Nucleus accumbens (tissue), 56 donors: ENCODE data around the gene ROR1.

Experiments used
- DNase-seq, 56 donors: peaks; one replicate each; lab custom pipeline; 2025; lab: John Stamatoyannopoulos, UW

Gene ROR1

DNA sequence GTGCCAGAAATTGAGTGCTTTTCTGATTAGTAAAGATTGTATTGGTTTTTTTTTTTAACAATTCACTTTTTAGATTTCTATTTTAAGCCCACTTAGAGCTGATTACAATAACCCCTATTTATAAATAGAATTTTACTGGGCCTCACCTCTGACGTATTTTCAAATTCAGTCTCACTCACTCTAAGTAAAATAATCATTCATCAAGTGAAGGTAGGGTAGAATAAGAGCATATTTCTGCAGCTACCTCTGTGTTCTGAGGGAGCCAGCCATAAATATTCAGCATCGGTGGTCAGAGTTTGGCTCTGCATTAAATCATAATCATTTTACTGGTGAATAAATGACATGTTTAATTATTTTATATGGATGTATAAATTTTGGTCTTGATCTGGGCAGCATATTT, 333.8 kb downstream of the ROR1 start:
- DNase-seq, result no peak

DNA sequence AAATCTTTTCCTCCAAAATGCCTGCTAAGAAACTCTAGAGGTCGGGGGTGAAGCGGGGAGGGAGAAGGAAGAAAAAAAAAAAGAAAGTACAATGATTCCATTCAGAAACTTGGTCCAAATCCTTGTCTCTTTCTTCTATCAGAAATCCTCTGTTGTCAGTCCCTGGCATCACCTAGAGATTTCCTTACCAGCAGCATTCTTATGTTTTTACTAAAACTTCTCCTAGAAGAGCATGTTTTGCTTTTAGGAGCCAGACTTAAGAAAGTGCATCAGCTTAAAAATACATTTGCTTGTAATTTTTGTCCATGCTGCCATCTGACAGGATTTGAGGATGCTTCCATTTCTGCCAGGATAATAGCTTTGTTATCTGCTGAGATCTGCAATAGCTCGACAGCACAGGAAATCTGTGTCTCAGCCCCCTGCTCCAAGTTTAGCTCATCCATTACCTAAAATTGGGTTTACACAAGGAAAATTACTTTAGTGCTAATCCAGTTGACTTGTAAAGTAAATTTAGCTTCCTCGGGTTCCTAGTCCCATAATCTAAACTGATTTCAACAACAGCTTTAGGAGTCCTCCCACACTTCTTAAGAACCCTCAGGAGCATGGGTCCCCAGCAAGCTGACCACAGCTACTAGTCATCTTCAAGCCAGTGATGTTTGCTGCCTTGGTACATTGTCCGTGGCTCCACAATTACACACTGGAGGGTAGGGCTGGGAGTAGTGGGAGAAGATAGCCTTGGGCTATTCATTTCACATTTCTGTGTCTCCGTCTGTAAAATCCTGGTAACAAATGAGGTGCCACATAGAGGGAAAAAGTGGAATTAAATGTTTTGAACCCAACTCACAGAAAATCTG, 337.3 kb downstream of the ROR1 start:
- no peak for DNase-seq

DNA sequence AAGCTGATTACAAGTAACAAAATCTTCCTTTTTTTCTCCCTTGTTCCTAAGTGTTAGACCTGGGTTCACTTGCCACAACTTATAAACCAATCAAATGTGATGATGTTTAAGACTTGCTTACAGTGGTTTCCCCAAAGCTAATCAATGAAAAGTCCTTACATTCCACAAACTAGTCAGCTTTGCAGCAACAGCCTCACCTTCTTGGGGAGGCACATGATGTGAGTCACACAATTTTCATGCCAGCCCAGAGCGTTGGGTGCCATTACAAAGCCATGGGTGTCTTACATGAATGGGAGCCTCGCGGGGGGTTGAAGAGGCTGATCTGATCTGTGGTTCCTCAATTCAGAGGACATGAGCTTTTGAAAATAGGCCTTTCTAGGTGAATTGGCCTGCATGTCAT, 338.0 kb downstream of the ROR1 start:
- DNase-seq, result no peak

DNA sequence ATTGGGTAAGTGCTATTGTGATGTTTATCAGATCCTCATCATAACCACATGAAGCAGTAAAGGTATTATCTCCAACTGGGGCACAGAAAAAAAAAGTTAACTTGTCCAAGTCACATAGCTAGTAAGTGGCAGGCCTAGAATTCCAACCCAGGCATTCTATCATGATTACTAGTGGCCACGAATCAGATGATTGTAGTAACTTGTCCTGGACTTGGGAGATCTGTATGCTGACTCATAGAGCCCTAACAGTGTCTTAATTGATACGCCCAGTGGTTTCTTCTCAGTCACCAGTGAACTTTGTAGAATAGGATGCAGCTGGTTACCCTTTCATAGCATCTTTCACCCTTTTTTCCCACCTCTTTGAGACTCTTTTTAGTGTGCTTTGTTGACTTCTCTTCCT, 338.5 kb downstream of the ROR1 start:
- DNase-seq, result no peak

DNA sequence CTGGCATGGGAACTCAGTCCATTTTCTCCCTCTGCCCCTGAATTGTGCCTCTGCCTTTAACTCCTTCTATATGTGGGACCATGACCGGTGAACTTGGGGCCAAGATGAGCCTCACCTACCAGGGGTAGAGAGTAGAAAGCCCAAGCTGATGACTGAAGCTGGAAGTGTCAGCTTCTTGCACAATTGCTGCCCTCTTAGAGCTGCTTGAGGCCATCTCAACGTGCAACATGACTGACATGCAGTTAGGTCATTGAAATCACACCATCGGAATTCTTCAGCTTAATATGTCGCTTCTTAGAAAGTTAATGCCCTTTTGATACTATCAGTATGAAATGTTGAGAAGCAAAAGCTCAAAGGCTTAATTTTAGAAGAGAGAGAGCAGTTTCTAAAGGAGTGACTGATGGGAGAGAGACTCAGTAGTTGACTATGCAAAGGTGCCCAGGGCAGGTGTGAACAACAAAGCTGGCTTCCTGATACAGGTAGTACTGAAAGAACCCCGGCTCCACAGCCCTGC, 340.3 kb downstream of the ROR1 start:
- no peak for DNase-seq

DNA sequence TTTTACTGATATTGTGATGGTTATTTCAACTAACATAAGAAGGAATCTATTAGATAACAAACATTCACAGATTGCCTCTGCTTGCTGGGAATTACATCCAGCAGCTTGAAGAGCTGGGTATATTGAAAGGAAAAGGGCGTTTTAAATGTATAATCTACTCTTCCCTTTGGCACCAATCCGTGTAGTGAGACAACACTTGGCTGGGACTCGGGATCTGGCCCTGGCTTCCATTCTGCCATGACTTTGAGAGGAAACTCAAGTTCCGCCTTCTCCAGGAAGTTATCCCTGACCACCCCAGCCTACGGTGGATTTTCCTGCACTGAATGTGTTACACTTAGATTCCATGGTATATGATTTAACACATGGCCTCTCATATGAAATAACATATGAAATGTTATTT, 342.7 kb downstream of the ROR1 start:
- DNase-seq, result no peak

DNA sequence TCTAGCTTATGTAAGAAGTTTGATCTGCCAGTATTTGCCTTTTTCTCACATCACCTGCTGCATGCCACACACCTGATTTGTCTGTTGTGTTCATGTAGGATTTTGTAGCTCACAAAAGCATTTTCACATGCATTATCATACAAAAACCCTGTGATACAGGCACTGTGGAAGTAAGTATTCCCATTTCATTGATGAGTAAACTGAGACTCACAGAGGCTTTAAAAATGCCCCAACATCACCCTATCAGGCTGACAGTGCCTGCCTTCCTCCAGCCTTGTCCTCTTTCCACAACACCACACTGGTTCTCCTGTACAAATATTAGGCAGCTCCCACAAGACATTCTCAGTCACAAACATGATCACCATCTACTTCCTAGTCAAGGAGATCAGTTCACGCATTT, 343.7 kb downstream of the ROR1 start:
- DNase-seq, result no peak

DNA sequence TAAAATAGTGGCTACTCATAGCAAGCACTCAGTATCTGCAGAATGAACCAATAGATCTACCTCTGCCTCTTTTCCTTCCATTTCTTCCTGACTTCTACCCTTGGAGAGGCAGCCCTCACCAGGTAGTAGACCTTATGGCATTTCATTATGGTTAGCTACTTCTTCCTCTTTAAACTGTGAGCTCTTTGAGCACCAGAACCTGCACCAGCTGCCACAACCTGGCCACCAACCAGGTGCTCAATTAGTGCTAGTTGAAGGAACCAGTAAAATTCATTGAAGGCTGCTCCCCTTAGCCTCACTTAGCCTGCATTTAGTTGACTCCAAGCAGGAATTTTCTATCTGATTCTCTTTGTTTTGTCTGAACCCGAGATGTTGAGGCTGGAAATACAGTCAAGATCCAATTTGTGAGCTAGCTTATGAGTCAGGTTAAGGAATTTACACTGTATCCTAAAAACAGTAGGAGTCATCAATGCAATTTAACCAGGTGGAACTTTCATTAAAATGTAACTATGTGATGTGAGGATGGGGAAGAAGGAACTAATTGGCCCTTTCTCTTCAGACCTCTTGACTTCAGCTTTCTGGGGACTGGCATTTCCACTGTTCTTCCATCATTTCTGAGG, 348.1 kb downstream of the ROR1 start:
- DNase-seq, result no peak

DNA sequence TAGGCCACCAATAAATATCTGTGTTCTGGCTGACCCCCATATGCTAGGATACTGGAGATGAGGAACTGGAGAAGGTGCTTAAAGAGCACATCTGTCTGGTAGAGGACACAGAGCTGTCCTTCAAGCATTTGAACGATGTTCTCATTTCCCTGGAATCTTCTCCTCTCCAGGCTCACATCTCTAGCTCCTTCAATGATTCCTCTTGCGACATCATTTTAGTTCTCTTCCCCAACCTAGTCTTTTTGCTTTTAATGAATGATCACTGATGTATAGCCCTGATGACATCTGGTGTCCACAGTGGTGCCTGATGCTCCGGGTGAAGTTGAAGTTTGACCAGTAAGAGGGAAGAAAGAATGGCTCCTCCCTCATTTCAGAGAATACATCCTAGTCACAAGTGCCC, 348.8 kb downstream of the ROR1 start:
- no peak for DNase-seq

DNA sequence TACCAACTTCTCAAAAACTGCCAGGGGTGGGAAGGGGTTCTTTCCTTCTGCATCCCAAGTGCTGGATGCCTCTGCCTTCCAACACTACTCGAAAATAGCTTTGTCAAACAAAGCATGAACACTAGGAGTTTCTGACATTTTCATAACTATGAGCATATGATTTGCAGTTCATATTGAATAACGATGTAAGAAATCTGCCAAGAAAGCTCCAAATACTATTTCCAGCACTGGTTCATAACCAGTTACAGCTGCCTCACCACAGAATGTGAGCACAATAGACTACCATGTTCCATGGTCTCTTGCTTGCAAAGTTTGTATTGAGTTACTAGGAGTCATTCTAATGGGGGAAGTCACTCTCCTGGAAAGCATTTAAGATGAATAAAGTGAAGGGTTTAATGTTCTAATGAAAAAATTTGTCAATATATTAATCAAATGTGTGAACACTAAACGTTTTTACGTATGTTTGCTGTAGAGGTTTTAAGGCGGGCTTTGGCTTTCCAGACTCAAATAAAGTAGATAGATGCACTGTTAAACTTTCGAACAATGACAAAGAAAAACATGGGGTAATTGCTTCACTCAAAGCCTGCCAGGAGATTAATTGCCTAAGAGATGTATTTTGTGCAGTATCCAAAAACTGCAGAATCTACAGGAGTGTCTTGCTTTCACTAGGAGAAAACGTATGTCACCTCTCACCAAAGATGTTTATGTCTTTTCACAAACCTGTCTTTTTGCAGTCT, 351.1 kb downstream of the ROR1 start:
- no peak for DNase-seq

DNA sequence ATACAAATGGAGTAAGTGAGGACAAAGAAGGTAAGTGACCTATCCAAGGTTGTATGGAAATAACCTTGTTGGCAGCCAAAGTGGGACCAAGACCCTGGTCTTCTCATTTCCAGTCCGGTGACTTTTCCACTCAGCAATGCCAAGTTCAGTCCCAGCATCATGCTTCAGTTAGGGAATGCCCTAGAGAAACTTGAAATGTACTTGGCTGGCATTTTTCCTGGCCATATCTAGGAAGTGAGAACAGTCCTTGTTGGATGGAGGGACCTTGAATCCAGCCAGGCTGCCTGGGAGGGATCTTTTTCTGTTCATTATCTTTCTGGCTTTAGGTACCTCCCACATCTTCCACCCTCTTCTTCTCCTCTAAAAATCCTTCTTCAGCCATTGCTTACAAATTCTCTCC, 352.8 kb downstream of the ROR1 start:
- DNase-seq, result no peak

DNA sequence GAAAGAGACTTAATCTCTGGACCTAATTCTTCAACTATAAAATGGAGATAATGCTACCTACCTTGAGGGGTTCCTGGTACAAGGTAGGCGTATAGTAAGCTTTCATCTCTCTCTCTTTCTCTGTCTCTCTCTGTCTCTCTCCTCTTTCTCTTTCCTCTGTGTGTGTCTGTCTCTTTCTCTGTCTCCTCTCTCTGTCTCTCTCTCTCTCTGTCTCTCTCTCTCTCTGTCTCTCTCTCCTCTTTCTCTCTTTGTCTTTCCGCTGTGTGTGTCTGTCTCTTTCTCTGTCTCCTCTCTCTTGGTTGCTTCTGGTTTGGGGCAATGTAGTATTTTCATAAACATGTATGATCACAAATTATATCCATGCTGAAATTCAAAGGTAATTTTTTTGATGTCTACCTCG, 353.5 kb downstream of the ROR1 start:
- DNase-seq, result no peak

DNA sequence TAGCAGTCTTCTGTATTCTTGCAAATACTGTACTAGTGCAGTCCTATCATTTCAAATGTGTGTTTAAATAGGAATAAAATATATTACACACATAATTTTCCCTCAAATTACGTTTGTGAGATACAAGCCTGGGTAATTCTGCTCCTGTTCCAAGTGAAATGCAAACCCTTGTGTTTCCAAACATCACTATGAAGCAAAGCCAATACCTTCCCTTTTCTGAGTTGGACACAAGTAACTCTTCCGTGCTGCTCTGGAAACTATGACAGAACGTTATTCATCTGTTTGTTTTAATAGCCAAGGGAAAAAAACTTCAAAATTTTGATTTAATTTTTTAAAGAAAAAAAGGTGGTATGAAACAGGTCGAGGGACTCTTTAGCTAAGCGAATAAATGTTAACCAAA, 355.9 kb downstream of the ROR1 start:
- no peak for DNase-seq

DNA sequence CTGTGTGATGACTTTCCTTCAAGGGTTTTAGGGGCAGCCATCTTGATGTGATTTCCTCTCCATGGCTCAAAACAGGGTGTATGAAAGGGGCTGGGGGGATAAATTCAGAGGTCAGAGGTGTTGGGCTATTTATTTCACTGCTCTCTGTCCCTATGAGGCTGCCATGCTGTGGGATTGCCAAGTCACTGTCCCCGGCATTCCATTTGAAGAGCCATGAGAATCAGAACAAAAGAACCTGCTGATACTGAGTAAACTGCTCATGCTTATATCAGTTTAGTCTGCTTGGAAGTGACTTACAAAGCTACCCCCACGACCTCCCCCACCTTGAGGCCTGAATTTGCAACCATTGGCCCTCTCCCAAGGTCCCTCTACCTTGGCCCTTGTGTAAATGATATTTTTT, 357.3 kb downstream of the ROR1 start:
- DNase-seq, result no peak

DNA sequence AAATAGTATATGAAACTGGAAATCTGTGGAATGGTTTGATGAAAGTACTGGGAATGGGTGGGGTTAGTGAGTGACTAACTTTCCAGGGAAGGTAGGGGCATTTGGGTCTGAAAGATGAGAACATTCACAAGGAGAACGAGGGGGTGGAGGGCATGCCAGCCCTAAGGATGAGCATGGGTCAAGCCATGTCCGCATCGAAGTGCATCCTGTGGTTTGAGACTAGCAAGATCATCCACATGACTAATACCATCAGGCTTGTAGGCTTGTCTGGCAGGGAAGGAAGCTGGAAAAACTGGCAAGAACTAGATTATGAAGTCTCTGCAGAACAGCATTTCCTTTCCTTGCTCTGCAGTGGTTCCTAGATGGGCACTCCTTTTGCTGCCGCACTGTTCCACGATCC, 359.2 kb downstream of the ROR1 start:
- DNase-seq, result no peak

DNA sequence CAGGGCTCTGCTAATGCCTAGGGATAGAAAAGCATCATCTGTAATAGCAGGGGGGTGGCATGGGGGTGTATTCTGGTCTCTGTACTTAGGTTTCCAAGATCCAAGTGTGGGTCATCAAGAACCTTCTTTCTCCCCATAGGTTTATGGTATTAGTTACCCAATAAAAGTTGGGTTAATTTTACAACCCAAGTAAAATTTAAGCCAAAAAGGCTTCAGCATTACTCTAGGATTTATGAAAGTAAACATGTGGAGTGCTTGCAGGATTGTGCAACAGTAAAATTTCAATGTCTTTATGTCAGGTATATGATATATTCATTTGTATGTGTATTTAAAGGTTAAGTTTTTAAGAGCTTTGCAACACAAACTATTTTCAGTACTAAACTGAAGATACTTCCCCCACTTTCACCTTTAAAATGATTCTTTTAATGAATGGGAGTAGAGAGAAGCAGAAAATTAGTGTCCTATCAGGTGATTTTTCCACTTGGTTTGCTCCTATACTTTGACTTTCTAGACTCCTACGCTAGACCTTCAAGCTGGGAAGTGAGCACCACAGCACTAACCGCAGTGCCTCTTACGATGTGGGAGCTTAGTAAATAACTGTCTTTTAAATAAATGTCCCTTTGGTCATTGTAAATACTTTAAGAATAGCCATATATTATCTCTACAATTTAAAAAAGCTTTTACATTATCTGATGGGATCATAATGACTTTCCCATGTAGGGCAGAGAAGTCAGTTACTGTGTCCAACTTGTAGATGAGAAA, 361.8 kb downstream of the ROR1 start:
- no peak for DNase-seq

DNA sequence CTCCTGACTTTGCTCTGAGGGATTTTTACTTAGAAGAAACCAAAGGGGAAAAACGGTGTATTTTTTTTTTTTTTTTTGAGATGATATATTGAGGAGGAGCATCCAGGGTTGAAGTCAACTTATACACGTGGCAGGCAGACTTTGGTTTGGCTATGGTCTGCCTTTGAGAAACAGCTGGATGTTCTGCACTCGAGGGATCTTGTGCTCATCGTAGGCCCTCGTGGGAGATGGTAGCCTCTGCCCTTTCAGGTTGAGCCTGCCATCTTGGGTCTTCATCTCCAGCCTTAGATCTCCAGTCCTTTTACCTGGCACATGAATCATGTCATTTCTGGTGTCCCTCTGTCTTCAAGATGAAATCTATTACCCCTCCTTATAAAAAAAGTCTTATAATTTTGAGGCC, 362.5 kb downstream of the ROR1 start:
- no peak for DNase-seq

DNA sequence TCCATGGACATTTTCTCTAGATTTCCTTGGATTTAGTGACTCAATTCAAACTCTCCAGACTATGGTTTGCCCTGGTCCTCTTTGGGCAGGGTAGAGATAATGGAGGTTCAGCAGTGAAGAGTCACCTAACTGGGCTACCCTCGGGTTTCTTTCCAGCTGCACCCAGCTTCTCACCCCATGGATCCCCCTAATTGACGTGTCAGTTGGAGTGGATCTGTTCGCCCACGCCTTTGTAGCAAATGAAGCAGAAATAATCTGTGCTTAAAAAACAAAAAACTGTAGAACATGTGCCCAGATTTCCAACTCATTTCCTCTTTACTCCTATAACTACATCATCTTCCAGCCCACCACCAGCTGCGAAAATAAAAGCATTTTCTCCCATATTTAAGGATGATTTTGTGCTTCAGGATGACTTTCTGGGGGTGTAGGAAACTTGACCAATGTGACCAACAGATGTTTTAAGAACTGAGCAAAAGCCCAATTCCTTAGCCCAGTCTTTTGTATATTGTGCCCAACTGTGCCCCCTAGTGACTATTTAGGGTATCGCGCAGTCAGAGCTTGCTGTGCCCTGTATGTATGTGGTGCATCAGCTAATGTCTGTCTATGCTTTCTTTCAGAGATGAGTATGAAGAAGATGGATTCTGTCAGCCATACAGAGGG, 363.1 kb downstream of the ROR1 start:
- DNase-seq, result peak in 52 of 56 donors; percentile 1 to 92 (median 56)

DNA sequence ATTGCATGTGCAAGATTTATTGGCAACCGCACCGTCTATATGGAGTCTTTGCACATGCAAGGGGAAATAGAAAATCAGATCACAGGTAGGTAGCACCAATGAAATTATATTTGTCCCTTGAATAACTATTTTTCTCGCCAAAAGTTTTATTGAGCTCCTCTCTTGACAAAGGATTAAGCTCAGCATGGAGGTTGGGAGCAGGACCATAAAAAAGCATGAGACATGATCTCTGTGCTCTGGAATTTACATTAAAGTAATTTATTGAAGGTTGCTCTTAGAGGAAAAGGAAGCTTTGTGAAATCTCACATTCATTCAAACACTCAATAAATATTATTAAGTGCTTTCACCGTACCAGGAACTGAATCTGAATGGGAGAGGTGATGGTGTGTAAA, 363.6 kb downstream of the ROR1 start:
- DNase-seq, result no peak

DNA sequence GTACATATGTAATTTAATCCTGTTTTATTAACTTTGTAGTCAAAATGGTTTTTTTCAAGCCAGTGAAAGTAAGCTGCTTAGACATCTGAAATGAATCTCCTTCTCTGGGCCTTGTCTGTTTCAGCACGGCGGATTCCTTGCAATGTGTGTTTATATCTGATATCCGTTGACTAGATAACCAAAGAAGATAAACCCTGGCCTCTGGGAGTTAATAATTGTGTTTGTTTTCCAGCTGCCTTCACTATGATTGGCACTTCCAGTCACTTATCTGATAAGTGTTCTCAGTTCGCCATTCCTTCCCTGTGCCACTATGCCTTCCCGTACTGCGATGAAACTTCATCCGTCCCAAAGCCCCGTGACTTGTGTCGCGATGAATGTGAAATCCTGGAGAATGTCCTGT, 366.1 kb downstream of the ROR1 start:
- no peak for DNase-seq
